NCI-H1930 (cell line): Measurements from ENCODE around the gene SET.
"Not testable (repeated sequence)": the region's sequence is repeated elsewhere in the genome, so short reads cannot be mapped to it uniquely, and the experiment has no call there.

Source experiments
- DNase-seq, 2 experiments: peaks; one replicate each; lab custom pipeline; 2025; lab: John Stamatoyannopoulos, UW

The SET gene, protein sequence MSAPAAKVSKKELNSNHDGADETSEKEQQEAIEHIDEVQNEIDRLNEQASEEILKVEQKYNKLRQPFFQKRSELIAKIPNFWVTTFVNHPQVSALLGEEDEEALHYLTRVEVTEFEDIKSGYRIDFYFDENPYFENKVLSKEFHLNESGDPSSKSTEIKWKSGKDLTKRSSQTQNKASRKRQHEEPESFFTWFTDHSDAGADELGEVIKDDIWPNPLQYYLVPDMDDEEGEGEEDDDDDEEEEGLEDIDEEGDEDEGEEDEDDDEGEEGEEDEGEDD

DNA sequence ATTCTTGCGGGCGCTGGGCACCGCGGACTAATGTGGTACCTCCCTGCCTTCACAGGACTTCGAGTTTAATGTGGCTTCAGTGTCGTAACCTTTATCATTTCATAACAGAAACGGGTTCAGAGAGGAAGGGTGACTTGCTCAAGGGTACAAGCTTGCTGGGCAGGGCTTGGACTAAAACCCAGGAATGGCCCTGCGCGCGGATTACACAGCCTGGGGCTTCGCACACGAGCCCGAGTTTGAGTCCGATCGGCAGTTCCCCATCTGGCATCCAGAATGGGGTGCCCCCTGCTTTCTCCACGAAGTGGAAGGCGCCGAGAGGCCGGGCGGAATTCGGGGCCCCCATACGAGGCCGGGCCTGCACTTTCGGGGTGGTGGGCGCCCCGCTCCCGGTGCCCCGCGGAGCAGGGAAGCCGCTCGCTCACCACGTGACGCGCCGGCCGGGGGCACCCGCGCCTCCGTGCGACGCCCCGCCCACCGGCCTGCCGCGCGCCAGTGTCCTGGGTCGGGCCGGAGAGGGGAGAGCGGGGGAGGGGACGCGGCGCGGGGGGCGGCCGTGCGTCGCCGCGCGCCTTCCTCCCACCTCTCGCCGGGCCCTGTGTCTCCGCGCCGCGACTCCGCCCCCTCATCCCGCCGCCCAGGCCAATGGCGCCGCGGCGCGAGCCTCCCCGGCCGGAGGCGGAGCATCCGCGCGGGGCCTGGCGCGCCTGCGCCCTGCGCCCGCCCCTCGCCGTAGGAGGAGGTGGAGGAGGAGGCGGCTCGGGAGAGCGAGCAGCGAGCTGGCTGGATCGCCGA is at the start of gene SET:
Gene SET (plus strand): TSS at position 722 of the 792 bp plus-strand sequence. CDS start 361 bp downstream, outside the sequence.
- DNase-seq, result peak; percentile 90 to 95

DNA sequence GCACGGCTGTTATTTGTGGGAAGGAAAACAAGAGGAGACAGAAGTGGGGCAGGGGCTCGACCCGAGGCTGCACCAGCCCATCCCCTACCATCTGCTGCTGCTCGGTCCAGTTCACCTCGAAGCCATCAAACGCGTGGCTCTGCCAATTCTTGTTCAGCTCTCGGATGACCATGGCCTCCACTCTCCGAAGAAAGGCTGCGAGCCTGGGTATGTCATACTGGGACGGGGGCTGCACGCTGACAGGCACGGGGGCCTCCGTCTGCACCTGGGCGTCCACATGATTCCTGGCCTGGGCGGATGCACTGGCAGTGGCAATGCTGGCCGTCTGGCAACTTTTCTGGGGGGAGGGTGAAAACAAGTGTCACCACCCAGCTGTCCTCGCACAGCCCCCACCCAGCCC is 48.4 kb upstream of the SET start:
- no peak for DNase-seq

DNA sequence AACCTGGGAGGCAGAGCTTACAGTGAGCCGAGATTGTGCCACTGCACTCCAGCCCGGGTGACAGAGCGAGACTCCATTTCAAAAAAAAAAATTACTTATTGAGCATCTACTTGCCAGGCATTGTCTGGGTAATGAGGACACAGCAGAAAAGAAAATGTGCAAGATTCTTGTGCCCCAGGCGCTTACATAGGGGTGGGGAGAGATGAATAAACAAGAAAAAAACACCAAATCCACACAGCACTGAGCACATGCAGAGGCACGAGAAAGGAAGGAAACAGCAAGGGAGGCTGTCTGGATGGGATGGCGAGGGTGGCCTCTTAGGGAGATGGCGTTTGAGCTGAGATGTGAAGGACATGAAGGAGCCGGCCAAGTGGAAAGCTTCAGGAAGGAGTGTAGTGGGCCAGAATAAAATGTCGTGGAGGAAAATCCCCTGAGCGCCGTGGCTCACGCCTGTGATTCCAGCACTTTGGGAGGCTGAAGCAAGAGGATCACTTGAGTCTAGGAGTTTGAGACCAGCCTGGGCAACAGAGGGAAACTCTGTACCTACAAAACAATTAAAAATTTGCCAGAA is 46.3 kb upstream of the SET start:
- DNase-seq, result no peak

DNA sequence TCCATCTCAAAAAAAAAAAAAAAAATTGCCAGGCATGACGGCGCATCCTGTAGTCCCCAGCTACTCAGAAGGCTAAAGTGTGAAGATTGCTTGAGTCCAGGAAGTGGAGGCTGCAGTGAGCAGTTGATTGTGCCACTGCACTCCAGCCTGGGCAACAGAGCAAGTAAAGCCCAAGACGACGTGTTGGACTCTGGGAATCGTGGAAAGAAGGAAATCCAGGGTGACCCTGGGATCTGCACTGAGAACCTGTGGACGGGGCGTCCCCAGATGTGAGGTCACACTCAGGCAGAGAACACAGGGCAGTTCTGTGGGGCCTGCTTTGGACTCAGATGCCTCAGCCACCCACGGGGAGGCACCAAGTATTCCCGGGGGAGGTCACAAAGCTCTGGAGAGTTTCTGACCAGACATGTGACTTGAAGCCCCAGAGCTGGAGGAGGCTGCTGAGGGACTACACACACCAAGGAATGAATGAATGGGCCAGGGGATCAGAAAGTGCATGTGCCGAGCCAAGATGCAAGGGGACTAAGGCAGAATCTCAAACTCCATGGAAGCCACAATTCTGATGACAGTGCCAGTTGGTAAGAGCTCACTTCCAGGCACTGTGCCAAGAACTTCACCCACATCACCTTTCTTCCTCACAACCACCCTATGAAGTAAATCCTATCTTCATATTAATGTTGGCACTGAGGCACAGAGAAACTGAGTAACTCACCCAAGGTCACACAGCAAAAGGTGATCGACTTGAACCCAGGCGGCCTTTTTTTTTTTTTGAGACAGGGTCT is 45.3 kb upstream of the SET start:
- no peak for DNase-seq

DNA sequence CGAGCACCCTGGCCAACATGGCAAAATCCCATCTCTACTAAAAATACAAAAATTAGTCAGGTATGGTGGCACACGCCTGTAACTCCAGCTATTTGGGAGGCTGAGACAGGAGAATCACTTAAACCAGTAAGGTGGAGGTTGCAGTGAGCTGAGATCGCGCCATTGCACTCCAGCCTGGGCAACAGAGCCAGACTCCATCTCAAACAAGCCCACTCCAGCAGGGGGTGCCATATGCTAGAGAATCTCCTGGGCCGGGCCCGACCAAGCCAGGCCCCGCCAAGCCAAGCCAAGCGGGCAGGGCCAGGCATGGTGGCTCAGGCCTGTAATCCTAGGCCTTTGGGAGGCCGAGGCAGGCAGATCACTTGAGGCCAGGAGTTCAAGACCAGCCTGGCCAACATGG is 40.8 kb upstream of the SET start:
- not testable (repeated sequence) for DNase-seq

DNA sequence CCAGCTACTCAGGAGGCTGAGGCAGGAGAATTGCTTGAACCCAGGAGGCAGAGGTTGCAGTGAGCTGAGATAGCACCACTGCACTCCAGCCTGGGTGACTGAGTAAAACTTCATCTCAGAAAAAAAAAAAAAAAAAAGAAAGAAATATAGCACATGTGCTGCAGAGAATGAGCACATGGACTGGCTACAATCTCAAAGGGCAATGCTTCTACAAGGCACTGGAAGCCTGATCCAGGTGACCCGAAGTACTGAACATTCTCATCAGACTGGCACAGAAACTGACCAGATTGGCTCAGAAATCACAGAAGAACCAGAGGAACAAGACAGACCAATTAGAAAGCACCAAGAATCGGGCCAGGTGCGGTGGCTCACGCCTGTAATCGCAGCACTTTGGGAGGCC is 37.2 kb upstream of the SET start:
- no peak for DNase-seq

DNA sequence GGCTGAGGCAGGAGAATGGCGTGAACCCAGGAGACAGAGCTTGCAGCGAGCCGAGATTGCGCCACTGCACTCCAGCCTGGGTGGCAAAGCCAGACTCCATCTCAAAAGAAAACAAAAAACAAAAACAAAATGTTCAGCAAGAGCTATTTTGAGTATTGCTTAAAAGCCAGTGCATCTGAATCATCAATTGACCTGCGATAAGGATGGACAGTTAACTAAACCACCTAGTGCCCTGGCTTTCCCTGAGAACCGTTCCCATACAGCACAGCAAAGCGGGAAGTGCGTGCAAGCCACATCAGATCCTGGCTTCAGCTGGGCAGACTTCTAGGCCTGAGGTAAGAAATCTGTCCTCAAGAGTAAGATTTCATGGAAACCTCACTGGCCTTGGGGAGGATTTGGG is 35.1 kb upstream of the SET start:
- DNase-seq, result no peak

DNA sequence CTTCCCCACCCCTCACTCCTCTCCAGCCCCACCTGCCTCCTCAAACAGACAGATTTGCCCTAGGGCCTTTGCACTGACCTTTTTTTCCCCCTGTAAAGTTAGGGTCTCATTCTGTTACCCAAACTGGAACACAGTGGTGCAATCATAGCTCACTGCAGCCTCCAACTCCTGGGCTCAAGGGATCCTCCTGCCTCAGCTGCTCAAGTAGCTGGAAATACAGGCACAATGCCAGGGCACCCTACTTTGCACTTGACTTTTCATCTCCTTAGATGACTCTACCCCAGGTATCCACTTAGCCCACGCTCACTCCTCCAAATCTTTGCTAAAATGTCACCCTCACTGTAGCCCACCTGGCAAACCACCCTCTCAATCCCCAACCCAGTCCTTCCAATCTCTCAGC is 34.5 kb upstream of the SET start:
- DNase-seq, result no peak

DNA sequence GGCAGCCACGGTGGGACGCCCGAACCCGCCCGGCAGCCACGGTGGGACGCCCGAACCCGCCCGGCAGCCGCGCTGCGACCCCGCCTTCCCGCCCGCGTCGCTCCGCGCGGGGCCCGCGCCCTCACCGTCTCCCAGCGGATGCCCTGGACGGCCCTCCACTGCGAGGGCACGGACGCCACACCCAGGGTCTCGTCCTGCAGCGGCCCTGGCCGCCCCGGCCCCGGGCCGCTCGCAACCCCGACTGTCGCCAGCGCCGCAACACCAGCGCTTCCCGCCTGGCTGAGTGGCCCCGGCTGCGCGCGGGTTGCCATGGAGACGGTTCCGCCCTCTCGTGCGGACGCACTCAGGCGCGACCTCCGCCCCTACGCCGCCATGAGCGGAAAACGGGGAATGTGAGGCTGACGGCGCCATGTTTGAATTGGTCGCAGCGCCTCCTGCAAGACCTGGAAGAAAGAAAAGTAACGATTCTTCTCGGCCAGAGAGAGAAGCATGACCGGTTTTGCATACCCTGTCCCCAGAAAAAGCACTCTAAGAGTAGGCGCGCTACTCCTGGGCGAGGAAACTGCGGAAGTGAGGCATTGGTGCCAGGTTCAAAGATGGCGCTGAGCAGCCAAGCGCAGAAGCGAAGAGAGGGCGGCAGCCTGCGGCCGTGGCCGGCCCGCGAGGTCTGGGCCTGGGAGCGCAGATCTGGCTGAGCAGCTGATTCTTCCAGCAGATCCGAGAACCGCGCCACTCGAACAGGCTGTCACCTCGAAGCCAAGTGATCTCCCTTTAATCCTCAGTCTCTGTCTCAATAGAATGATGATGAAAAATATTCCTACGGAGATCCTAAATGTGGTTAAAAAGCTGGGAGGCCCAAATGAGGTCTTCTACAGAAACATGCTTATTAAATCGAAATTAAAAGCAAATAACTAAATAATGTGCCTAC is 32.3 kb upstream of the SET start, which contains the start of gene DYNC2I2:
Gene DYNC2I2 (minus strand): TSS at position 432 of the 928 bp plus-strand sequence. CDS start 121 bp downstream, at position 311.
- peak; percentile 86 to 96 for DNase-seq

DNA sequence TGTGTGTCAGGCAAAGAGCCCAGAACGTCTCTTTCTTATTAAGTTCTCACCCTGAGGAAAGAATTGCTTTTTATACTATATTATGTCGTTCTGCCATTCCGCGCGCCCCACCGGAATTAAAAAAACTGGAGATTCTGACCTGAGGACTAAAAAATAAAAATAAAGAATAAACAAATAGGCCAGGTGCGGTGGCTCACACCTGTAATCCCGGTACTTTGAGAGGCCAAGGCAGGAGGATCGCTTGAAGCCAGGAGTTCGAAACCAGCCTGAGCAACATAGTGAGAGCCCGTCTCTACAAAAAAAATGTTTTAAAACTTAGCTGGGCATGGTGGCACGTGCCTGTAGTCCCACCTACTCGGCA is 31.7 kb upstream of the SET start:
- no peak for DNase-seq

DNA sequence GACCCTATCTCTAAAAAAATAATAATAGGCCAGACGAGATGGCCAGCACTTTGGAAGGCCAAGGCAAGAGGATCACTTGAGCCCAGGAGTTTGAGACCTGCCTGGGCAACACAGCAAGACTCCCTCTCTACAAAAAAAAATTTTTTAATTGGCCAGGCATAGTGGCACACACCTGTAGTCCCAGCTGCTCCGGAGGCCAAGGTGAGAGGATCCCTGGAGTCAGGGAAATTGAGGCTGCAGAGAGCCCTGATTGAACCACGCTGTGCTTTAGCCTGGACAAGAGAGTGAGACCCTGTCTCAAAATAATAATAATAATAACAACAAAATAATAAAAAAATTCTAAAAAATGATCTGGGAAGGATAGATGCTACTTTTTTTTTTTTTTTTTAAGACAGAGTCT is 31.2 kb upstream of the SET start:
- no peak for DNase-seq

DNA sequence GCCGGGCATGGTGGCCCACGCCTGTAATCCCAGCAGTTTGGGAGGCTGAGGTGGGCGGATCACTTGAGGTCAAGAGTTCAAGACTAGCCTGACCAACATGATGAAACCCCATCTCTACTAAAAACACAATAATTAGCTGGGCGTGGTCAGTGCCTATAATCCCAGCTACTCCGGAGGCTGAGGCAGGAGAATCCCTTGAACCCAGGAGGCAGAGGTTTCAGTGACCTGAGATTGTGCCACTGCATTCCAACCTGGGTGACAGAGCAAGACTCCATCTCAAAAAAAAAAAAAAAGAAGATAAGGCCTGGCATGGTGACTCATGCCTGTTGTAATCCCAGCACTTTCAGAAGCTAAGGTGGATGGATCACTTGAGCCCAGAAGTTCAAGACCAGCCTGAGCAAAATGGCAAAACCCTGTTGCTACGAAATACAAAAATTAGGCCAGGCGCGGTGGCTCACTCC is 22.5 kb upstream of the SET start:
- DNase-seq, result not testable (repeated sequence)

DNA sequence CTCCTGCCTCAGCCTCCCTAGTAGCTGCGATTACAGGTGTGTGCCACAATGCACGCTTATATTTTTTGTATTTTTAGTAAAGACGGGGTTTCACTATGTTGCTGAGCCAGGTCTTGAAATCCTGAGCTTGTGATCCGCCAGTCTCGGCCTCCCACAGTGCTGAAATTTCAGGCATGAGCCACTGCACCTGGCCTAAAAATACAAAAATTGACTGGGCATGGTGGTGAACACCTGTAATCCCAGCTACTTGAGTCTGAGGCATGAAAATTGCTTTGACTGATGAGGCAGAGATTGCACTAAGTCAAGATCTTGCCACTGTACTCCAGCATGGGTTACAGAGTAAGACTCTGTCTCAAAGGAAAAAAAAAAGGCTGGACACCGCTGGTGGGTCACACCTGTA is 19.2 kb upstream of the SET start:
- no peak for DNase-seq

DNA sequence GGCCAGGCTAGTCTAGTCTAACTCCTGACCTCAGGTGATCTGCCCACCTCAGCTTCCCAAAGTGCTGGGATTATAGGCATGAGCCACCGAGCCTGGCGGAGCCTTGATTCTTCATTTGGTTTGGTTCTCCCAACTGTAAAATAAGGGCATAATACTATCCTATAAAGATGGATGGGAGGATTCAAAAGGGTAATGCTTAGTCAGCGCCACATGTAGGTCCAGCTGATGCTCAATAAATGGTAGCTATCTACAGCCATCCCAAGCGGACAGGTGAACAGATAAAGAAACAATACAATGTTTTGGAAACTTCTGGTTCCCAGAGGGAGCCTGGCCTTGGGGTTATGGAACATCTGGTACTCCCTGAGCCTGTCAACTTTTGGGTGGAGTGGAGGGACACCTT is 13.6 kb upstream of the SET start:
- DNase-seq, result no peak

DNA sequence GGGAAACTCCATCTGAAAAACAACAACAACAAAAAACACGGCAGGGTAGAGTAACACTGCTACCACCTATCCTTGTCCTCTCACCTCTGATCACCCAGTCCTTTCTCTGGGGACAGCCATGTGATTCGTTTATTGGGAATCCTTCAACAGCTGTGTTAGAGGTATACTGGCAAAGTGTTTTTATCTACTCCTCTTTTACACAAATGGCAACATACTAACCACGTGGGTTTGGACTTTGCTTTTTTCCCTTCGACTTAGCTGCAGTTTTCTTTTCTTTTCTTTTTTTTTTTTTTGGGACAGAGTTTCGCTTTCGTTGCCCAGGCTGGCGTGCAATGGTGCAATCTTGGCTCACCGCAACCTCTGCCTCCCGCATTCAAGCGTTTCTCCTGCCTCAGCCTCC is 11.2 kb upstream of the SET start:
- DNase-seq, result no peak

DNA sequence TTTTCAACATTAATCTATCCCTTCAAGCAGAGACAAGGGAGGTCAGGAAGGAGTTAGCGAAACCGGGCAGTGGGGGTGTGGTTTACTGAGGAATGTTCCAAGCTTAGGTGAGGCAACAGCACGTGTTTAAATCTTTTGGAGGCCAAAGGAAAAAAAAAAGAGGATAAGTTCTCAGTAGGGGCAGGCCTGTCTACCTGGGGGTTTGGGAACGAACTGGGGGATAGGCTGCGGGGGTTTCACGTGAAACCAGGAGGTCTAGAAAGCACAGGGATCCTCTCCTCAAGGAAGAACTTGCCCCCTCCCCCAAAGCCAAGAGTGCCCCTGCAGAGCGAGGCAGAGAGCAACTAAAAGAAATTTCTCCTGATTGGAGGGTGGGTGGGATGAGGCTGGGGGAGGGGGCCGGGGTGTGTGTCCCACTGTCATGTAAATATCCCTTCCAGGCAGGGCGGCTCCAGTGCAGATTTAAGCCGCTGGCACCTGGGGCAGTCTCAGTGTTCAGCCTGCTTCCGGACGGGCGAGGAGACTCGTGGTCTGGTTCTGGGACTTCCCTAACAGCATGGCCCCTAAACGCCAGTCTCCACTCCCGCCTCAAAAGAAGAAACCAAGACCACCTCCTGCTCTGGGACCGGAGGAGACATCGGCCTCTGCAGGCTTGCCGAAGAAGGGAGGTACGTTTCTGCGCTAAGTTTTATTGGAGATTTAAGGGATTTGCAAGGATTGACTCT is 5.5 kb upstream of the SET start:
- DNase-seq, result no peak

DNA sequence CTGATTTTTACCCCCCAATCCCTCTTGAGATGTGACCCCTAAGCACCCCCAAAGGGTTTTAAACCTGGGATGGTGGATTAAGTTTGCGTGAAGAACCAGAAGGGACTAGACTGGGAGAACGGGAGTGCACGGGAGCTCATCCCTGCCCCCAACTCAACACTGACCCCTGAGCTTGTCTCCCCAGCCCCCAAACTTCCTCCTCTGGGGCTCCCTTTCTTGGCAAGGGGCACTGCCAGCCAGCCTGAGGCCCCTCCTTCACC is 5.0 kb upstream of the SET start:
- DNase-seq, result no peak

DNA sequence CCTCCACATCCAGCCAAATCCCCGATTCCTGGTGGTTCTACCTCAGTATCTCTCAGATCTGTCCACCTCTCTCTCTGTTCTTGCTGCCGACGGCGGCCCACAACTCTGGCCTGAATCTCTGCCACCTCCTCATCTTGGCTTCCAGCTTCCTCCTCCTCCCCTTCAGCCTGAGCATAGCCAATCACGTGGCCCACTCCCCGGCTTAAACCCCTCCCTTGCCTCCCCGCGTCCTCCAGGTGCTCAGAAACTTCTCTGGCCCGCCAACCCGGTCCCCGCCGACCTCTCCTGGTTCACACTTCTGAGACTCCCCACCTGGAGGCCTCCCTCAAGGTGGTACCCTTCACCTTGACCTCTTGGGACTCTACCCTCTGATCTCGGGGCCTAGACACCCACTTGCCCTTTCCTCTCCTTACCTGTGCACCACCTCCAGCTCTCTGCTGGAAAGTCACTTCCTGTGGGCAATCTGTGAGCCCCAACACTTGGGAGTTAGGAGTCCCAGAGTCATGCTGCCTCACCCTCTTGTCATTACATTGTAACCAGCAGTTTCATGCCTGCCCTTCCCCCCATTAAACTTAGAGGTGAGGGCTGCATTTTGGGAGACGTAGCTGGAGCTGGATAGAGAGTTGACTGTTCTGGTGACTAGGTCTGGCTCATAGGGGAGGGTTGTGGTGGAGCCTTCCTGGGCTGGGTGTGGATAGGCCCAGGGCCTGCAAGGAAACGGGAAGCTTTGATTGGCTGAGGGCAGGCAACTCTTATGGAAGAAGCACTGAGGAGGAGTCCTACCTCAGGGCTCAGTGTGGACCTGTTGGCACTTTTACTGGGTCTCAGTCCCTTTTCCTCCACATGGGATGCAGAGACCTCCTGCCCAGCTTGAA is 4.5 kb upstream of the SET start:
- no peak for DNase-seq

DNA sequence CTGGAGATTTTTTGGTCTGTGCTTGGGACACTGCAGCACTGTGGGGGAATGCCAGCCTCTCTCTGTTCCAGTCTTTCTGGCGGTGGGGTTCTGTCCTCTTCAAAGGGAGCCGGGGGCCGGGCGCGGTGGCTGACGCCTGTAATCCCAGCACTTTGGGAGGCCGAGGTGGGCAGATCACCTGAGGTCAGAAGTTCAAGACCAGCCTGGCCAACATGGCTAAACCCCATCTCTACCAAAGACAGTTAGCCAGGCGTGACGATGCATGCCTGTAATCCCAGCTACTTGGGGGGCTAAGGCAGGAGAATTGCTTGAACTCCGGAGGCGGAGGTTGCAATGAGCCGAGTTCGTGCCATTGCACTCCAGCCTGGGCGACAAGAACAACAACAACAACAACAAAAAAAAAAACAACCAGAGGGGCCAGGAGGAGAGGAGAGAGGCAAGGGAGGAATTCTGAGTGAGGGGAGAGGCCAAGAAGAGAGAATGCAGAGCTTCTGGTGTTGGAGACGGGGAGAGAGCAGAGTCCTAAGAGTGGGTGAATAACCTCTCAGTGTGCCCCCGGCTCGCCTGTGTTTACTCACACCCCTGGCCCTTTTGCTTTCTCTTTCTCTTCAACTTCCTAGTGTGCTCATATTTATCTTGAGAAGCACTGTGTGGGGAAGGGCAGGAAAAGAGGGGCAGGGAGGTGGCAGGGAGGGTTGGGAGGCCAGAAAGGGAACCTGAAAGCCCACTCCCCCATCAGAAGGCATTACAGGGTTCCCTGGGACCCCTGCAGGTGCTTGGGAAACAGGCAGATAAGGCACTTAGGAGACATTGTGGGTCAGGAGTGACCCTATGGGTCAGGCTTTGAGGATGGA is 3.2 kb upstream of the SET start:
- DNase-seq, result no peak
